H1 (cell line): ENCODE measurements around the gene PES1. TPM values are rescaled to one million over a fixed set of nuclear protein-coding genes. Genes with fewer than 3 reads are reported as not detected.
A peak's percentile ranks its signal among the peaks of the same experiment; 100 is the strongest.

Experiments
- CTCF ChIA-PET: fragments of 300-600 bp; sonication (Branson Sonifier 250); formaldehyde crosslinking; loops from one replicate; lab custom pipeline; 2021; ENCODE audit not compliant: partially characterized antibody; lab: Charles Lee
- POLR2A ChIA-PET: fragments of 300-600 bp; sonication (Branson Sonifier 250); formaldehyde crosslinking; loops from one replicate; lab custom pipeline; 2021; ENCODE audit warnings: inconsistent platforms; ENCODE audit not compliant: partially characterized antibody; lab: Charles Lee
- DNase-seq, 2 experiments: peaks; one replicate each; pipeline versions ENCODE4 v3.0.0 to v3.0.0-alpha.2; 2010 to 2022; ENCODE audit warnings: low spot score in 2 of 2, low read depth in 1 of 2, mixed read lengths in 1 of 2
- FAIRE-seq: peaks from 2 replicates; lab custom pipeline; 2011; peaks lifted over from hg19 to GRCh38; lab: Jason Lieb, UNC
- H2AFZ ChIP-seq: 2 replicates; pipeline ENCODE4 v1.8.1; 2012; ENCODE audit warnings: low read length, inconsistent platforms
- H2AK5ac ChIP-seq: 2 replicates; pipeline ENCODE4 v1.6.1; 2013; ENCODE audit warnings: low read depth, low read length
- H2BK120ac ChIP-seq: replicated peaks from 2 replicates; pipeline ENCODE3; 2013; ENCODE audit warnings: low read depth, low read length, inconsistent platforms
- H2BK12ac ChIP-seq: 2 replicates; pipeline ENCODE4 v1.6.1; 2013; ENCODE audit warnings: low read depth, low read length
- H2BK15ac ChIP-seq: 2 replicates; pipeline ENCODE4 v1.6.1; 2013; ENCODE audit warnings: low read length
- H2BK20ac ChIP-seq: 2 replicates; pipeline ENCODE4 v1.6.1; 2013; ENCODE audit warnings: low read length
- H2BK5ac ChIP-seq: 2 replicates; pipeline ENCODE4 v1.6.1; 2013; ENCODE audit warnings: low read depth, low read length
- H3K14ac ChIP-seq: 2 replicates; pipeline ENCODE4 v1.6.1; 2013; ENCODE audit warnings: inconsistent platforms; ENCODE audit not compliant: insufficient read length
- H3K18ac ChIP-seq: 2 replicates; pipeline ENCODE4 v1.6.1; 2013; ENCODE audit warnings: low read length; ENCODE audit errors: extremely low read depth
- H3K23ac ChIP-seq: 2 replicates; pipeline ENCODE4 v1.6.1; 2013; ENCODE audit warnings: inconsistent platforms; ENCODE audit not compliant: insufficient read length
- H3K23me2 ChIP-seq: 2 replicates; pipeline ENCODE4 v1.6.1; 2013; ENCODE audit warnings: low read depth, low read length
- H3K27ac ChIP-seq: 2 replicates; pipeline ENCODE4 v1.6.1; 2011; ENCODE audit warnings: low read depth, low read length, inconsistent platforms
- H3K27me3 ChIP-seq, 4 experiments: replicated peaks in 1 of 4; 1 replicate in 1 of 4; 2 replicates in 3 of 4; pipeline versions ENCODE4 v1.6.1 to v1.8.1; 2011 to 2013; ENCODE audit warnings: low read length in 3 of 4, mild to moderate bottlenecking in 3 of 4, inconsistent platforms in 2 of 4, mixed read lengths in 2 of 4, moderate library complexity in 1 of 4; ENCODE audit not compliant: control insufficient read depth in 3 of 4, insufficient read depth in 3 of 4; ENCODE audit errors: extremely low read depth in 1 of 4
- H3K36me3 ChIP-seq, 4 experiments: 2 replicates each; pipeline versions ENCODE4 v1.6.1 to v1.8.1; 2011 to 2013; ENCODE audit warnings: mild to moderate bottlenecking in 4 of 4, low read length in 3 of 4, moderate library complexity in 2 of 4, control low read depth in 1 of 4, inconsistent platforms in 1 of 4; ENCODE audit not compliant: insufficient read depth in 4 of 4, control insufficient read depth in 2 of 4
- H3K4ac ChIP-seq: replicated peaks from 2 replicates; pipeline ENCODE3; 2013; ENCODE audit warnings: low read length, low read depth, mixed read lengths, inconsistent platforms; ENCODE audit not compliant: insufficient read length
- H3K4me1 ChIP-seq, 4 experiments: replicated peaks in 1 of 4; 1 replicate in 1 of 4; 2 replicates in 3 of 4; pipeline versions ENCODE4 v1.6.1 to v1.8.1; 2011 to 2013; ENCODE audit warnings: low read length in 3 of 4, inconsistent platforms in 2 of 4, mixed read lengths in 1 of 4; ENCODE audit not compliant: insufficient read depth in 4 of 4, control insufficient read depth in 3 of 4
- H3K4me2 ChIP-seq, 2 experiments: 2 replicates each; pipeline versions ENCODE4 v1.6.1 to v1.8.1; 2011 to 2013; ENCODE audit warnings: low read depth in 2 of 2, low read length in 2 of 2, control low read depth in 1 of 2, inconsistent platforms in 1 of 2, mild to moderate bottlenecking in 1 of 2; ENCODE audit not compliant: insufficient read depth in 1 of 2
- H3K4me3 ChIP-seq, 4 experiments: fragments of 200-600, 300-600 bp in 1 of 4; sonication (generic), shearing (Covaris generic), sonication (Bioruptor Twin) in 1 of 4; 2 replicates each; pipeline versions ENCODE4 v1.5.1 to v1.8.1; 2011 to 2016; ENCODE audit warnings: low read length in 4 of 4, low read depth in 3 of 4, control low read depth in 2 of 4, inconsistent platforms in 2 of 4, mild to moderate bottlenecking in 2 of 4, mixed read lengths in 1 of 4, moderate library complexity in 1 of 4; ENCODE audit not compliant: insufficient read depth in 2 of 4; ENCODE audit errors: extremely low read depth in 1 of 4
- H3K56ac ChIP-seq: replicated peaks from 2 replicates; pipeline ENCODE3; 2013; ENCODE audit warnings: low read depth, mild to moderate bottlenecking, mixed read lengths, low read length, inconsistent platforms; ENCODE audit not compliant: insufficient read length
- H3K79me1 ChIP-seq: 2 replicates; pipeline ENCODE4 v1.6.1; 2013; ENCODE audit warnings: low read depth, low read length, control low read depth
- H3K79me2 ChIP-seq, 2 experiments: 2 replicates each; pipeline versions ENCODE4 v1.6.1 to v1.8.1; 2012 to 2013; ENCODE audit warnings: low read length in 2 of 2, mild to moderate bottlenecking in 2 of 2, inconsistent platforms in 1 of 2; ENCODE audit not compliant: insufficient read depth in 2 of 2, control insufficient read depth in 1 of 2
- H3K9ac ChIP-seq, 4 experiments: replicated peaks in 1 of 4; 1 replicate in 1 of 4; 2 replicates in 3 of 4; pipeline versions ENCODE4 v1.6.1 to v1.8.1; 2011 to 2013; ENCODE audit warnings: low read depth in 3 of 4, low read length in 3 of 4, control low read depth in 2 of 4, mild to moderate bottlenecking in 2 of 4, moderate library complexity in 2 of 4, inconsistent platforms in 1 of 4; ENCODE audit errors: extremely low read depth in 1 of 4
- H3K9me3 ChIP-seq, 2 experiments: 2 replicates each; pipeline versions ENCODE4 v1.6.1 to v1.8.1; 2012 to 2013; ENCODE audit warnings: mild to moderate bottlenecking in 2 of 2, moderate library complexity in 2 of 2, control low read depth in 1 of 2, inconsistent platforms in 1 of 2, low read depth in 1 of 2, low read length in 1 of 2, mixed read lengths in 1 of 2; ENCODE audit not compliant: insufficient read depth in 2 of 2
- H4K20me1 ChIP-seq, 2 experiments: replicated peaks in 1 of 2; 2 replicates each; pipeline versions ENCODE3 to v1.8.1; 2011 to 2013; ENCODE audit warnings: inconsistent platforms in 2 of 2, low read length in 2 of 2, mild to moderate bottlenecking in 1 of 2; ENCODE audit not compliant: insufficient read depth in 2 of 2, control insufficient read depth in 1 of 2
- H4K5ac ChIP-seq: 2 replicates; pipeline ENCODE4 v1.6.1; 2013; ENCODE audit warnings: low read length, low read depth, mixed read lengths, inconsistent platforms; ENCODE audit not compliant: insufficient read length
- H4K8ac ChIP-seq: 2 replicates; pipeline ENCODE4 v1.8.0; 2013; ENCODE audit warnings: mild to moderate bottlenecking, moderate library complexity, low read length, inconsistent platforms; ENCODE audit not compliant: insufficient read depth; ENCODE audit errors: extremely low read depth
- H4K91ac ChIP-seq: replicated peaks from 2 replicates; pipeline ENCODE3; 2013; ENCODE audit warnings: low read length, mixed read lengths, inconsistent platforms; ENCODE audit not compliant: insufficient read length
- BCL11A ChIP-seq, 2 experiments: IDR thresholded peaks; one replicate each; pipeline ENCODE4 v1.6.1; 2011; ENCODE audit warnings: low read depth in 2 of 2, low read length in 2 of 2, mild to moderate bottlenecking in 2 of 2
- CTBP2 ChIP-seq: IDR thresholded peaks from 2 replicates; pipeline ENCODE4 v1.7.0; 2011; ENCODE audit warnings: borderline replicate concordance, mild to moderate bottlenecking, moderate library complexity, mixed read lengths, low read length; ENCODE audit not compliant: insufficient read depth, insufficient read length
- FOSL1 ChIP-seq: IDR thresholded peaks from 2 replicates; pipeline ENCODE4 v1.6.1; 2011; ENCODE audit warnings: mild to moderate bottlenecking, low read depth, low read length, moderate library complexity; ENCODE audit not compliant: insufficient read depth
- KDM5A ChIP-seq: fragments of 200-600 bp; IDR thresholded peaks from 2 replicates; pipeline ENCODE4 v1.7.1; 2012; ENCODE audit warnings: mild to moderate bottlenecking, low read length, inconsistent platforms, mixed read lengths
- NRF1 ChIP-seq: IDR thresholded peaks from 2 replicates; pipeline ENCODE4 v1.6.1; 2011; ENCODE audit warnings: mild to moderate bottlenecking, low read depth, low read length, improper control_type of control experiment
- POLR2A ChIP-seq, 2 experiments: IDR thresholded peaks; 1 replicate in 1 of 2; 2 replicates in 1 of 2; pipeline ENCODE4 v1.6.1; 2011; ENCODE audit warnings: low read depth in 2 of 2, low read length in 2 of 2, mild to moderate bottlenecking in 2 of 2; ENCODE audit errors: control extremely low read depth in 1 of 2
- SAP30 ChIP-seq: fragments of 300-600 bp; sonication (generic); IDR thresholded peaks from 2 replicates; pipeline ENCODE4 v1.7.1; 2012; ENCODE audit warnings: low read length, moderate library complexity, mild to moderate bottlenecking, inconsistent platforms; ENCODE audit not compliant: insufficient read depth, insufficient replicate concordance
- SUZ12 ChIP-seq: fragments of 200-600 bp; sonication (generic); IDR thresholded peaks from 2 replicates; pipeline ENCODE4 v1.6.1; 2012; ENCODE audit warnings: mild to moderate bottlenecking, inconsistent platforms, low read length, moderate library complexity, mixed read lengths
- TBP ChIP-seq: IDR thresholded peaks from 2 replicates; pipeline ENCODE4 v1.6.1; 2011; ENCODE audit warnings: low read depth, low read length, improper control_type of control experiment
- USF2 ChIP-seq: IDR thresholded peaks from 2 replicates; pipeline ENCODE4 v1.6.1; 2011; ENCODE audit warnings: low read length, improper control_type of control experiment
- WGBS, 2 experiments: shearing (Covaris generic) in 1 of 2; methylation state at CpG; one replicate each; pipeline versions ENCODE4 v1.1.6 to v1.1.7; 2013 to 2015; ENCODE audit warnings: low lambda C conversion rate in 2 of 2, mixed read lengths in 2 of 2, inconsistent platforms in 1 of 2, low coverage in 1 of 2, missing lambda C conversion rate in 1 of 2; ENCODE audit not compliant: insufficient replicate concordance in 2 of 2, insufficient coverage in 1 of 2, insufficient read length in 1 of 2; ENCODE audit errors: extremely low coverage in 1 of 2, missing lambda C conversion rate in 1 of 2; 5-methylcytosine and 5-hydroxymethylcytosine counted together
- polyA plus RNA-seq, 7 experiments: library from polyadenylated mRNA; depleted of rRNA in 3 of 7; stranded (reverse) in 5 of 7; unstranded in 2 of 7; fragments of >200 nt in 5 of 7; fragments of 200-250 nt in 2 of 7; gene quantifications; 1 replicate in 5 of 7; 2 replicates in 1 of 7; 4 replicates in 1 of 7; pipeline versions ENCODE4 v1.2.1 to v1.2.3, GENCODE V29; 2011 to 2013; ENCODE audit warnings: missing spikeins in 2 of 7, mixed read lengths in 2 of 7
- total RNA-seq: library from RNA; stranded (reverse); fragmentation: NEBNext Ultra II Directional; extraction: Animal tissue kit (Norgen Biotek cat#: 25700); gene quantifications from 2 replicates; pipeline ENCODE4 v1.2.1, GENCODE V29; 2021

Gene PES1
- total and polyA plus RNA-seq, 2 of the 8 experiments (the other 6 are each of a cell fraction or from before 2014, with no cell fraction given) = 121 to 191 TPM

GRCh38 chr22:30541961-30542810 lies 49.5 kb downstream of the PES1 start:
- no peaks in the 10 kb centered on the region for H3K36me3 ChIP-seq
- peaks cover 0 to 8% (median 4%) of the 10 kb centered on the region in 4 experiments; a peak in 4 of 7 replicates for H3K4me1 ChIP-seq
- H3K56ac ChIP-seq = no peak overlapping the region
- no peaks in the 10 kb centered on the region for H4K20me1 ChIP-seq
- no peak overlapping the region for H2BK20ac ChIP-seq
- no peaks in the 10 kb centered on the region for H3K9me3 ChIP-seq
- peak overlapping the region; percentile 62; the same call in 1 of the 2 replicates for H4K8ac ChIP-seq
- peak overlapping the region; percentile 58 to 69 for H3K4me2 ChIP-seq
- peak overlapping the region in 3 of 4 experiments; percentile 0 to 45 (median 23); a peak in 1 of 7 replicates for H3K9ac ChIP-seq
- peak in 1 of 2 experiments; percentile 79 for DNase-seq
- H2BK12ac ChIP-seq = 0 out of 2 replicates have a peak overlapping the region, but pooled peaks have one; percentile 17
- POLR2A ChIA-PET = interaction anchor here (0.9 to 1.5 kb wide), 4 partner anchors 9 to 117 kb away, joined by 3 read pairs; partner anchors contain the start of gene MTFP1
- H2BK5ac ChIP-seq = no peak overlapping the region; the same call in 1 of the 2 replicates
- H3K23me2 ChIP-seq = peaks cover 3% of the 10 kb centered on the region
- no peak for FAIRE-seq
- H3K23ac ChIP-seq = no peak overlapping the region
- no peaks in the 10 kb centered on the region for H3K79me1 ChIP-seq
- peak overlapping the region; percentile 66 for H2AFZ ChIP-seq
- no peak overlapping the region for H2BK15ac ChIP-seq
- no peak overlapping the region for H3K4ac ChIP-seq
- H2AK5ac ChIP-seq = no peak overlapping the region
- H4K91ac ChIP-seq = peak overlapping the region; percentile 73
- H3K4me3 ChIP-seq = peak overlapping the region; percentile 23 to 68 (median 40)
- peak overlapping the region; percentile 78 for H3K18ac ChIP-seq
- no peak overlapping the region for H2BK120ac ChIP-seq
- CTCF ChIA-PET = interaction anchor here (0.6 to 3.1 kb wide), 7 partner anchors 11 to 252 kb away, joined by 3 to 15 read pairs (median 3); partner anchors contain the start of gene GAL3ST1
- WGBS, 2 experiments = 7% methylated on average over 45 of the region's 64 CpGs; no CpG with 5 or more reads in 1 of the 2 experiments
- no peak overlapping the region for H4K5ac ChIP-seq
- H3K27ac ChIP-seq = no peak overlapping the region
- peaks cover 5 to 13% (median 11%) of the 10 kb centered on the region in 4 experiments for H3K27me3 ChIP-seq
- no peaks in the 10 kb centered on the region for H3K79me2 ChIP-seq
- H3K14ac ChIP-seq = no peak overlapping the region
- no peak; a peak in 1 of 3 replicates for TF ChIP-seq POLR2A (IDR thresholded peaks at IDR 0.05; ENCODE audit: control extremely low read depth in 1 of 2, low read depth in 2 of 2, low read length in 2 of 2)
- TF ChIP-seq SUZ12 = peak; percentile 38; the same call in 1 of the 2 replicates
- no peak for TF ChIP-seq USF2
- TF ChIP-seq SAP30 = no peak
- TF ChIP-seq BCL11A (IDR thresholded peaks at IDR 0.05; ENCODE audit: low read depth in 2 of 2, low read length in 2 of 2) = no peak
- peak; percentile 66 for TF ChIP-seq TBP
- no peak for TF ChIP-seq NRF1
- TF ChIP-seq FOSL1 = no peak
- no peak for TF ChIP-seq CTBP2
- TF ChIP-seq KDM5A = no peak
